GM19240 (cell line): ENCODE results near the gene RGS19.

ENCODE experiments used
- DNase-seq: peaks from one replicate; pipeline ENCODE4 v3.0.0; 2011; ENCODE audit warnings: low spot score; ENCODE audit not compliant: insufficient read length

Gene RGS19

DNA sequence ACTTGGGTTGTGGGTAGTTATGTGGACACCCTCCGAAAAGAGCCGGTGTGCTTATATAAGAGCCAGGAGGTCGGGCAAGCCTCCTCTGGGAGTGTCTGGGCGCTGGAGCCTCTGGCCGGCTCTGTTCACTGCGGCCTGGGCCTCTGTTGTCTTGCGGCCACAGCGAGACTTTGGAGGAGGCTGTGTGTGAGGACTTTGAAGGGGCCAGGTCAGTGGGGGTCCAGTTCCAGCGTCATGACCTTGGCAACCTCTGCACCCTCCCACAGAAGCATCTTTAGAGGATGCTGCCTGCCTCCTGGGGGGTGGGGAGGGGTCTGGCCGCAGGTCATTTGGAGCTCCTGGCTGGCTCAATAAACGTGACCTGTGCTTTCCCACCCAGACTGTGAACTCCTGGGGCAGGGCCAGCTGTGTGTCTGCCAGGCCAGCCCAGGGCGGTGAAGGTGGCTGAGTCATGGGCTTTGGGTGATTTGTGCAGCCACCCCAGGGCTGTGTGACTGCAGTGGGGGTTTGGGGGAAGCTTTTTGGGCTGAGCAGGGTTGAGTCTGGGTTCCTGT lies 15.1 kb downstream of the RGS19 start:
- DNase-seq = no peak

GRCh38 chr20:64063389-64064144 lies 15.8 kb downstream of the RGS19 start:
- DNase-seq = no peak

GRCh38 chr20:64062596-64063388 lies 16.5 kb downstream of the RGS19 start, which contains the start of gene TCEA2:
TSS of gene TCEA2 (plus strand) at chr20:64063198. CDS start at chr20:64063313, 115 bp downstream.
- DNase-seq = peak; percentile 98

- no peak for DNase-seq
Observed at GRCh38 chr20:64062276-64062595, 17.1 kb downstream of the RGS19 start.

- no peak for DNase-seq
Observed at GRCh38 chr20:64058536-64058935, 20.8 kb downstream of the RGS19 start.

GRCh38 chr20:64057628-64058498 lies 21.5 kb downstream of the RGS19 start:
- DNase-seq = peak; percentile 93

DNA sequence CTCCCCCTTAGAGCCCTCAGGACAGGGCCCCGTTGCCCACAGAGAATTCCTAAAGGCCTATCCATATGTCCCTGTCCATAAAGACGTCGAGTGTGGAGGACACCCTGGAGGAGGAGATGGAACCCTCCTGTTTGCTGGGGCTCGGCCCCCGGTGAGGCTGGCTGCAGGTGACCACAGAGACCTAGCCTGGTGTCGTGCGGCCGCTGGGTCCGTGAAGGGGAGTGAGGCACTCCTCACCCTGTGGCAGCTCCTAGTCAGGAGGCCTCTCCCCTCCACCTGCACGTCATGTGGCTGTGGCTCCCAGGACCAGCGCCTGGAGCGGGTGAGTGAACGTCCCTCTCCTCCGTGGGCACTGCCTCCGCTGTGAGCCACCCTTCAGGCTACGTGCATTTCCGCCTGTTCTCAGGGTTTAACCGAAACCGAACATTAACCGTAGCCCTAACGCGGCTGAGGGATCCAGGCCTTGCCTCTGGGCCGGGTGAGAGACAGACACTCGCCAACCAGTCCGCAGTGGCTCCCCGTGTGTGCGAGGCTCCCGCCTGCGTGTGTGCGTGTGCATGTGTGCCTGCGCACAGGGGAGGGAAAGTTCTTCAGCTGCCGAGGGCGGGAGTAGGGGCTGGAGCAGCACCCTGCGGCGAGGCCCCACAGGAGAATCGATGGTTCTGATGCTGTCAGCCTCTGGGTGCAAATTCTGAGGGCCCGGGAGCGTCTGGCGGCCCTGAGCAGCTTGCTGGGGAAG lies 22.3 kb downstream of the RGS19 start:
- no peak for DNase-seq

GRCh38 chr20:64056639-64056888 lies 22.8 kb downstream of the RGS19 start:
- DNase-seq = no peak

- no peak for DNase-seq
Observed at GRCh38 chr20:64055893-64056638, 23.3 kb downstream of the RGS19 start.

- no peak for DNase-seq
Observed at GRCh38 chr20:64055396-64055892, 23.9 kb downstream of the RGS19 start.

GRCh38 chr20:64053841-64054661 lies 25.3 kb downstream of the RGS19 start:
- DNase-seq = no peak

DNA sequence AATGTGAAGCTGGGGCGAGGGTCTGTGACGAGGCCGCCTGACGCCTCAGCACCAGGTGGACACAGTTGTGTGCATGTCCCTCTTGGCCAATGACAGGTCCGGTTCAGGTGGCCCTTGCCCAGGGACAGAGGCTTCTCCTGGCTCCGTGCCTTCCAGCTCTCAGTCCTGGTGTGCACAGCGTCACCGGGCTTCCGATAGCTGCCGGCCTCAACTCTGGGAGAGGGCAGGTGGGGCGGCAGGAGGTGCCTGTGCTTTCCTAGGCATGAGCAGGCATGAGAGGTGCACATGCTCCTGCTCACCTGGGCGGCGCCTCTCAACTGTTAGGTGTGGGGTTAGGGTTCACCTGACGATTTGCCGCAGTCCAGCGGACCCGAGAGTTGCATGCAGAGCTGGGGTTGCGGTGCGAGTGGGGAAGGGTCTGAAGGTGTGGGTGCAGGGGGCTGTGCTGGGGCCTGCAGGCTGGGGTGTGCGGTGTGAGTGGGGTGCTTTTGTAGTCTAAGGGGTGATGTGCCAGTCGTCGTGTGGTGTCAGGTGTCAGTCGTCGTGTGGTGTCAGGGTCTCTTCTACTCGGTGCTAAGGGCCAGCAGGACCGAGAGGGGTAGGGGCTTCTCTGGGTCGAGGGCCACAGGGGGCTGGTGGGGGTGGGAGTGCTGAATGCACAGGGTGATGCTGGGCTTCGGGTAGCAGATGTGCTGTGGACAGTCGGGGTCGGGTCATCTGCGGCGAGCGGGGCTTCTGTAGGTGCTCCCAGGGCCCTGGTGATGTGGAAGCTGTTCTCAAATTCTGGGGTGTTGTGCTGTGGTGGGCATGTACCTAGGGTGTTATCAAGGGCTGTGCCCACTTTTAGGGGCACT lies 26.1 kb downstream of the RGS19 start:
- DNase-seq = no peak

- no peak for DNase-seq
Observed at GRCh38 chr20:64052326-64052722, 27.0 kb downstream of the RGS19 start.

GRCh38 chr20:64051561-64052325 lies 27.6 kb downstream of the RGS19 start:
- DNase-seq = no peak

DNA sequence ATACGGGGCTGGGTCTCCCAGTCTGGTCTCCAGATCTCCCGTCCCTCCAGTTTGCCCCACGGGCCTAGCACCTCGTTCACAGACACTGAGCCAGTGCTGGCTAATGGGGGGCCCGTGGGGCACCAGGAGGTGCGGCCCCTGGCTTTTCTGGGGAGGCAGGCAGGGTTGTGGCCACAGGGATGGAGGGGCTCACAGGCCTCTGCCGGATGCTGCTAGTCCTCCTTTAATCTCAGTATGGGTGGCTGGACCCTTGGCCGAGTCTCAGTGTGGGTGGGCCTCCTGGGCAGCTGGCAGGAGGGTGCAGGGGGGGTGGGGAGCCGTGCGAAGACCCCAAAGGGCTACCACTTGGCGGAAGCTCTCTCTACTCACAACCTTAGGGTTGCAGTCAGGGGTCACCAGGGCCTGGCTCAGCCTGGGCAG lies 28.3 kb downstream of the RGS19 start:
- no peak for DNase-seq

- no peak for DNase-seq
Observed at GRCh38 chr20:64050261-64051032, 28.9 kb downstream of the RGS19 start.

DNA sequence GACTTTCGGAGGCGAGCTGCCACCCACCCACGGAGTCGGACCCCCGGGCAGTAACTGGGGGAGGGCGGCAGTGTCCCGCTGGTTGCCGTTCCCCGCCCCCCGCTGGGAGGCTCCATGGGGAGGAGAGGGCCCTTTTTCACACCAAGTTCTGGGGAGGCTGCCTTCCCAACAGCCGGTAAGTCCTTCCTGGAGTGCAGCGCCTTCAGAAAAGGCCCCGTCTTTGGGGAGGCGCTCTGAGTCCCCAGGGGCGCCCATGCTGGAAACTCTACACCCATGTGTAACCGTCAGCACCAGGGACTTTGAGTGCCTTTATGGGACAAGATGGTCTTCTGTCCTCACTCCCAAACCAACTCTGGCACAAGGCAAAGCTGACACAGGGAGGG lies 29.4 kb downstream of the RGS19 start:
- DNase-seq = no peak
